Measurements from ENCODE around the gene ABTB2. TPM values are rescaled to one million over a fixed set of nuclear protein-coding genes. Genes with fewer than 3 reads are reported as not detected.
A peak's percentile ranks its signal among the peaks of the same experiment; 100 is the strongest.

The ABTB2 gene
- polyA plus RNA-seq, 1 donor (not counting 4 experiments of a cell fraction or from before 2014, with no cell fraction given): 1.0 TPM

GRCh38 chr11:34267013-34267412 is 90.8 kb downstream of the ABTB2 start:
- Histone ChIP-seq H3K9me3 (ENCODE audit: control insufficient read depth, low read depth, low read length) (no peaks in the 10 kb centered on the region), H3K79me2 (ENCODE audit: control insufficient read depth, insufficient read depth, low read length) (no peaks in the 10 kb centered on the region), H3K9me1 (ENCODE audit: control insufficient read depth, extremely low read depth, insufficient read depth, low read length) (no peaks in the 10 kb centered on the region), H3K4me1 (ENCODE audit: control insufficient read depth, extremely low read depth, insufficient read depth, low read length) (peaks cover 18% of the 10 kb centered on the region), H2AFZ (ENCODE audit: control insufficient read depth, low read length) (no peak overlapping the region), H3K36me3 (ENCODE audit: control insufficient read depth in 2 of 2, extremely low read depth in 1 of 2, insufficient read depth in 2 of 2, low read length in 2 of 2) (no peaks in the 10 kb centered on the region), H4K20me1 (ENCODE audit: control insufficient read depth, extremely low read depth, insufficient read depth, low read length) (no peaks in the 10 kb centered on the region), H3K9ac (ENCODE audit: control insufficient read depth, extremely low read depth, insufficient read depth, low read length) (no peak overlapping the region), H3K27me3 (ENCODE audit: control insufficient read depth, extremely low read depth, insufficient read depth, low read length) (no peaks in the 10 kb centered on the region), H3K4me3 (ENCODE audit: control insufficient read depth in 2 of 3, extremely low read depth in 1 of 3, insufficient read depth in 2 of 3, low read depth in 1 of 3, low read length in 3 of 3) (no peak overlapping the region), H3K4me2 (ENCODE audit: control insufficient read depth, extremely low read depth, insufficient read depth, low read depth, low read length) (no peak overlapping the region), H3K27ac (ENCODE audit: control insufficient read depth, insufficient read depth, low read length) (no peak overlapping the region)
- DNase-seq (ENCODE audit: low read depth, low spot score) (no peak), FAIRE-seq (no peak)
- TF ChIP-seq, protein P1, sequence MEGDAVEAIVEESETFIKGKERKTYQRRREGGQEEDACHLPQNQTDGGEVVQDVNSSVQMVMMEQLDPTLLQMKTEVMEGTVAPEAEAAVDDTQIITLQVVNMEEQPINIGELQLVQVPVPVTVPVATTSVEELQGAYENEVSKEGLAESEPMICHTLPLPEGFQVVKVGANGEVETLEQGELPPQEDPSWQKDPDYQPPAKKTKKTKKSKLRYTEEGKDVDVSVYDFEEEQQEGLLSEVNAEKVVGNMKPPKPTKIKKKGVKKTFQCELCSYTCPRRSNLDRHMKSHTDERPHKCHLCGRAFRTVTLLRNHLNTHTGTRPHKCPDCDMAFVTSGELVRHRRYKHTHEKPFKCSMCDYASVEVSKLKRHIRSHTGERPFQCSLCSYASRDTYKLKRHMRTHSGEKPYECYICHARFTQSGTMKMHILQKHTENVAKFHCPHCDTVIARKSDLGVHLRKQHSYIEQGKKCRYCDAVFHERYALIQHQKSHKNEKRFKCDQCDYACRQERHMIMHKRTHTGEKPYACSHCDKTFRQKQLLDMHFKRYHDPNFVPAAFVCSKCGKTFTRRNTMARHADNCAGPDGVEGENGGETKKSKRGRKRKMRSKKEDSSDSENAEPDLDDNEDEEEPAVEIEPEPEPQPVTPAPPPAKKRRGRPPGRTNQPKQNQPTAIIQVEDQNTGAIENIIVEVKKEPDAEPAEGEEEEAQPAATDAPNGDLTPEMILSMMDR (optimal IDR thresholded peaks at IDR 0.05 in 1 of 3, IDR thresholded peaks at IDR 0.05 in 1 of 3, conservative IDR thresholded peaks at IDR 0.05 in 1 of 3; ENCODE audit: extremely low read depth in 1 of 3, insufficient read depth in 2 of 3, low read length in 3 of 3): no peak
- TF ChIP-seq EZH2 (IDR thresholded peaks at IDR 0.05; ENCODE audit: low read length): no peak
- dilution Hi-C loops (cut with MboI; ENCODE audit: extremely low pct_ligation_motif_present, low sequenced_read_pairs): no loop called here

DNA sequence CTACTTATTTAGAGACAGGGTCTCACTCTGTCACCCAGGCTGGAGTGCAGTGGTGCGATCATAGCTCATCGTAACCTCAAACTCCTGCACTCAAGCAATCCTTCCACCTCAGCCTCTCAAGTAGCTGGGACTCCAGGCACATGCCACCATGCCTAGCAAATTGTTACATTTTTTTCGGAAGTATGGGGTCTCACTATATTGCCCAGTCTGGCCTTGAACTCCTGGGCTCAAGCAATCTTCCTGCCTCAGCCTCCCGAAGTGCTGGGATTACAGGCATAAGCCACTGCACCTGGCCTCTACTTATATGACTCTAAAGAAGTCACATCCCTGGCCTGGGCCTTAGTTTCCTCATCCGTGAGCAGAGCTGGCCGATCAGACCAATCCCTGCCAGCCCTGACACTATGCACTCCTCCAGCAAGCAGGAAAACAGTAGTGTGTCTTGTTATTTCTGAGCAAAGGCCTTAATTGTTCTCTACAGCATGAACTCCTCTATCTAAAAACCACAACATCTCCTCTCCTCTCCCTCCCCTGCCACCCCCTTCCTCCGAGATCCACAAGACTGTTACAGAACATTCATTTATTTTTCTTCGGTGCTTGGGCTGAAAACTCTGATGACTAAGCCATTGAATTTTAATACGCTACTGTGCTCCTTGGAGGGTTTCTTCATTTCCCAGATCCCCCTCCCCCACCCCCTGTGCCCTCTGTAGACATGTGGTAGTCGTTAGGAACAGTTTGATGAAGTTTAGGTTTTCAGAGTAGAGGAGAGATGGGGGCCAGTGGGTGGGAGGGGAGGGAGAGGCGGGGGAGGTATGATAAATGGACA is 91.5 kb downstream of the ABTB2 start:
- peaks cover 18% of the 10 kb centered on the region for H3K4me1 ChIP-seq (ENCODE audit: control insufficient read depth, extremely low read depth, insufficient read depth, low read length)
- peak; percentile 78 for FAIRE-seq
- dilution Hi-C loops (cut with MboI; ENCODE audit: extremely low pct_ligation_motif_present, low sequenced_read_pairs): no loop called here

More for the DNA sequence above, 91.5 kb downstream of the ABTB2 start:
- Histone ChIP-seq H3K4me3 (ENCODE audit: control insufficient read depth in 2 of 3, extremely low read depth in 1 of 3, insufficient read depth in 2 of 3, low read depth in 1 of 3, low read length in 3 of 3) (no peak overlapping the region), H3K79me2 (ENCODE audit: control insufficient read depth, insufficient read depth, low read length) (no peaks in the 10 kb centered on the region), H3K9ac (ENCODE audit: control insufficient read depth, extremely low read depth, insufficient read depth, low read length) (no peak overlapping the region), H4K20me1 (ENCODE audit: control insufficient read depth, extremely low read depth, insufficient read depth, low read length) (no peaks in the 10 kb centered on the region), H2AFZ (ENCODE audit: control insufficient read depth, low read length) (no peak overlapping the region), H3K36me3 (ENCODE audit: control insufficient read depth in 2 of 2, extremely low read depth in 1 of 2, insufficient read depth in 2 of 2, low read length in 2 of 2) (no peaks in the 10 kb centered on the region), H3K4me2 (ENCODE audit: control insufficient read depth, extremely low read depth, insufficient read depth, low read depth, low read length) (no peak overlapping the region), H3K27me3 (ENCODE audit: control insufficient read depth, extremely low read depth, insufficient read depth, low read length) (no peaks in the 10 kb centered on the region), H3K9me3 (ENCODE audit: control insufficient read depth, low read depth, low read length) (no peaks in the 10 kb centered on the region), H3K9me1 (ENCODE audit: control insufficient read depth, extremely low read depth, insufficient read depth, low read length) (no peaks in the 10 kb centered on the region), H3K27ac (ENCODE audit: control insufficient read depth, insufficient read depth, low read length) (no peak overlapping the region)
- DNase-seq (ENCODE audit: low read depth, low spot score): no peak
- TF ChIP-seq, protein P1 (optimal IDR thresholded peaks at IDR 0.05 in 1 of 3, IDR thresholded peaks at IDR 0.05 in 1 of 3, conservative IDR thresholded peaks at IDR 0.05 in 1 of 3; ENCODE audit: extremely low read depth in 1 of 3, insufficient read depth in 2 of 3, low read length in 3 of 3): no peak
- TF ChIP-seq EZH2 (IDR thresholded peaks at IDR 0.05; ENCODE audit: low read length): no peak

Data from keratinocyte (primary cell).